Activated CD4-positive, alpha-beta T cell treated with anti-CD3 and anti-CD28 coated beads, Interleukin-2, amount 50 U/mL, for 48 hours (primary cell): ENCODE measurements around the gene NCL.
"Not testable (repeated sequence)": the region's sequence is repeated elsewhere in the genome, so short reads cannot be mapped to it uniquely, and the experiment has no call there.

ENCODE experiments used
- DNase-seq, 2 experiments: peaks; one replicate each; pipeline ENCODE4 v3.0.0-alpha.2; 2020

NCL gene

GRCh38 chr2:231427116-231427515 lies 37.2 kb downstream of the NCL start:
- no peak for DNase-seq

- DNase-seq, result no peak
Measured at GRCh38 chr2:231425811-231426703, 38.2 kb downstream of the NCL start.

GRCh38 chr2:231425291-231425810 lies 38.9 kb downstream of the NCL start:
- no peak for DNase-seq

GRCh38 chr2:231423176-231423575 lies 41.1 kb downstream of the NCL start:
- DNase-seq, result no peak

DNA sequence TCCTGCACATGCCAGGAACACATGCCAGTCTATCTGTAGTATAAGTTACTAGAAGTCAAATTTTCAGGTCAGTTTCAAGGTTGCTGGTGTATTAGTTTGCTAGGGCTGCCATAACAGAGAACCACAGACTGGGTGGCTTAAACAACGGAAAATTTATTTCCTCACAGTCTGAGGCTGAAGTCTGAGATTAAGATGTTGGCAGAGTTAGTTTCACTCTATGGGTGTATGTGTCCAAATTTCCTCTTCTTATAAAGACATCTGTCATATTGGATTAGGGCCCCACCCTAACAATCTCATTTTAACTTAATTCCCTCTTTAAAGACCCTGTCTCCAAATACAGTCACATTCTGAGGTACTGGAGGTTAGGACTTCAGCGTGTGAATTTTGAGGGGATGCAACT lies 42.2 kb downstream of the NCL start:
- DNase-seq, result no peak

GRCh38 chr2:231421051-231421580 lies 43.2 kb downstream of the NCL start:
- no peak for DNase-seq

DNA sequence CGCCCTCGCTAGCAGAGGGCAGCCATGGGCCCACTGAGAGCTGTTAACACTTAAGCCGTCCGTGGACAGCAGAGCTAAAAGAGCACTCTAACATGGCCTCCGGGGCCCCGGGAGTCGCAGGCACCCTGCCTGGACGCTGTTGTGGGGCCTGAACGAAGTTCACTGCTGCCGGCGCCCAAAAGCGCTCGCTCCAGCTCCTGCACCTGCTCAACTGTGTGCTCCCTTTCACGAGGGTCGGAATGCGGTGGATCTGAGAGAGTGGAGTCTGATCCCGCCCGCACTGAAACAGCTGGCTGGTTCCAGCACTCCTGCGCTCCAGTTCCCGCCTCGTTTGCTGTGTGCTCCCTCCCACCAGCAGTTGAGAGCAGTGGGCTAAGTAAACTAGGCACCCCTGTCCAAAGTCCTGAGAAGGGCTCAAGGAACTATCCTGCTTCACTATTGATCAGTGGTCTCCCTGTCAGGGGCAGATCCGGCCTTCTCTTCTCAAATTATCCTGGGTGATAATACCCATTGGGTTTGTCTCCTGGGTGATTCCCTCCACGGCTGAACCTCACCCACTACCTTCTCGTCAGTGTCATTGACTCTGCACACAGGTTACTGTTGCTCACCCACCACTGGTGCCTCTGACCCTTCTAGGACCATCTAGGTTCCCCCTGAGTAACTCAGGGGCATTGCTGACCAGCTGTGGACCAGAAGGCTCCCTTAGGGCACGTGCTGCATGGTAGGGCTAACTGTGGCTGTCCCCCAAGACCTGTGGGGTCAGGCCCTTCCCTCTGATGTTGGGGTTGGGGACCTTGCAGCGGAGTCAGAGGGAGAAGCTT lies 45.3 kb downstream of the NCL start:
- no peak for DNase-seq

DNA sequence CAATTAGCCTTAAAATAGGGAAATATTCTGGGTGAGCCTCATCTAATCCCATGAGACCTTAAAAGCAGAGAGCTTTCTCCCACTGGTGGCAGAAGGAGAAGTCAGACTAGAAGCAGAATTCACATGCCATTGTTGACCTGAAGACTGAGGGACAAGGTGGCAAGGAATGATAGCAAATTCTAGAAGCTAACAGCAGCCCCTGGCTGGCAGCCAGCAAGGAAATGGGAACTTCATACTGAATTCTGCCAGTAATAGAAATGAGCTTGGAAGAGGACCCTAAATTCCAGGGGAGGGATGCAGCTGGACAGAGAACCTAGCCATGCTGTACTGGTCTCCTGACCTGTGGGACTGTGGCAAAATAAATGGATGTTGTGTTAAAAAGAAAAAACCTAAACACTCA lies 49.3 kb downstream of the NCL start:
- no peak for DNase-seq

GRCh38 chr2:231413921-231414476 lies 50.3 kb downstream of the NCL start:
- DNase-seq, result no peak

GRCh38 chr2:231413456-231413855 lies 50.8 kb downstream of the NCL start:
- no peak for DNase-seq

DNA sequence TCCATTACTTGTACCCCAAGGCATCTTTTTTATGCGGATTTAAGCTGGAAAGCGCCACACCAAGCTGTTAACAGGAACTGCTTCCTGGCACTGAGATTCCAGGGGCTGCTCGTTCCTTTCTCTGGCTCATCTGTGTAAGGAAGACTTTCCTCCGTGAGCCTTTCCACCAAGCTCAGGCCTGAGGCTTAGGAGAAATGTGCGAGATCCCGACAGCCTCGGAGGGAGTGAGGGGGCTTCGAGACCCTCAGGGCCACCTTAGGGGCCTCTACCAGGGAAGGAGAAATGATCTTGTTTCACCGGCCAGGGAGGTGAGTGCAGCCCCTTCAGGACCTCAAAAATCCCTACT lies 51.7 kb downstream of the NCL start:
- no peak for DNase-seq

DNA sequence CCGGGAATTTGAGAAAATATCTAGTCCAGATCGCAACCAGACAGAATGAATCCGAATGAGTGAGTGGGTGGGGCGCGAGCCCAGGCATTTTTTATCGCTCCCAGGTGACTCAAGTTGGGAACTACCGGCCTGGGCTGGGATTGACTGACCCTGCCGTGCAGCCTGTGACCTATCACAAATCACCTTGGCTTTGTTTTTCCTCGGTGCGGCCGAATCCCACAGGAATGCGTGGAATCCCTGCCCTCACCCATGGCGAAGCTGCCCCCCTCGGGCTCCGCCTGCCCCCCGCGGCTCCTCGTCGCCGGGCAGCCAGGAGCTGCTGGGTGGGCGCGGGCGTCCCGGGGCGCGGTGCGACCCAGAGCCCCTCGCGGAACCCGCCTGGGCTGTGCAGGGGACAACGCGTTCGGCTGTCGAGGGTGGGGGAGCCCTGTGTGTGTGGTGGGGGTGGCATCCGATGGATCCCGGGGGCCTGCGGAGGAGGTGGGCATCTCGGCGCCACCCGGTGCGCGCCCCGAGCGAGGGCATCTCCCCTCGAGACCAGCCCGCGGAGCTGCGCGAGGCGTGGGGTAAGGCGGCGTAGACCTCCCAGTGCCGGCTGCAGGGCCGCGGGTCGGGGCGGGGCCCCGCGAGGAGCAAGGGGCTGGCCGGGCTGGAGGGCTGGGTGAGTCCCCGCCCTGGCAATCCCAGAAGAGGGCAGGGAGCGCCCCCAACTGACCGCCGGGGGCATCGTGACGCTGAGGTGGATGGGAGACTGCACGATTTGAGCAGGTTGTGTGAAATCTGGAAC lies 52.3 kb downstream of the NCL start:
- DNase-seq, result peak; percentile 70 to 77

- no peak for DNase-seq
Measured at GRCh38 chr2:231411237-231411636, 53.0 kb downstream of the NCL start.

- DNase-seq, result peak in 1 of 2 experiments; percentile 21
Measured at GRCh38 chr2:231410293-231411004, 53.8 kb downstream of the NCL start.

DNA sequence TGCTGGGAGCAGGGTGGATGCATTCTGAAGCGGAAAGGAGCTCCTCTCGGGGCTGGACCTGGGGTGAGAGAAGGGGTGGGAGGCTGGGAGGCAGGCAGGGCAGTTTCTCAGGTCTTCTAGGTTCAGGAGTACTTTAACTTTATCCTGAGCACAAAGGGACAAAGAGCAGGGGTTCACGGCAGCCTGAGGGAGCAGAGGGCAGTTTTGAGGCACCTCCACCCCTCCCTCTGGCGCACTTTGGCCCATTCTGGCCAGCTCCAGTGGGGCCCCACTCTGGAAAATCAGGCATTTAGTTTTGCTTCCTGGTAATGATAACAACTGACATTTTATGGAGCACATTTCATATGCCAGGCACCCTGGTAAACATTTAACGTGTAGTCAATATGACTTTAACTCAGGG lies 54.5 kb downstream of the NCL start:
- DNase-seq, result no peak

GRCh38 chr2:231408304-231408703 lies 56.0 kb downstream of the NCL start:
- DNase-seq, result not testable (repeated sequence)

DNA sequence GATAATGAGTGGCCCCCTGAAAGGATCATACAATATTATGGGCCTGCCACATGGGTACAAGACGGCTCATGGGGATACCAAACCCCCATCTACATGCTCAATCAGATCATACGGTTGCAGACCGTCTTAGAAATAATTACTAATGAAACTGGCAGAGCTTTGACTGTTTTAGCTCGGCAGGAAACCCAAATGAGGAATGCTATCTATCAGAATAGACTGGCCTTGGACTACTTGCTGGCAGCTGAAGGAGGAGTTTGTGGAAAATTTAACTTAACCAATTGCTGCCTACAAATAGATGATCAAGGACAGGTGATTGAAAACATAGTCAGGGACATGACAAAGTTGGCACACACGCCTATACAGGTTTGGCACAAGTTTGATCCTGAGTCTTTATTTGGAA lies 56.6 kb downstream of the NCL start:
- not testable (repeated sequence) for DNase-seq

GRCh38 chr2:231405601-231406367 lies 58.5 kb downstream of the NCL start:
- DNase-seq, result peak; percentile 24 to 41

GRCh38 chr2:231404183-231404578 lies 60.1 kb downstream of the NCL start:
- DNase-seq, result not testable (repeated sequence)
